HEK293 (cell line): ENCODE data around the gene GSC2.
"Not testable (repeated sequence)": the region's sequence is repeated elsewhere in the genome, so short reads cannot be mapped to it uniquely, and the experiment has no call there.

ENCODE experiments used
- CTCF ChIA-PET: fragments of 350-600 bp; formaldehyde crosslinking; extraction: SDS; loops from one replicate; lab custom pipeline; 2021; ENCODE audit warnings: antibody characterized with exemption; lab: Yijun Ruan, JAX
- POLR2A ChIA-PET: fragments of 300-600 bp; formaldehyde crosslinking; extraction: SDS; loops from one replicate; lab custom pipeline; 2020; ENCODE audit warnings: antibody characterized with exemption, inconsistent platforms; lab: Yijun Ruan, JAX
- H3K27ac ChIP-seq: fragments of 200-500 bp; sonication (Bioruptor generic); 2 replicates; pipeline ENCODE4 v1.5.1; 2014; ENCODE audit warnings: low read depth, low read length, control low read depth, inconsistent platforms; ENCODE audit errors: extremely low read depth
- H3K36me3 ChIP-seq, 2 experiments: fragments of 200-500 bp in 1 of 2; sonication (Bioruptor generic) in 1 of 2; 1 replicate in 1 of 2; 2 replicates in 1 of 2; pipeline ENCODE4 v1.5.1; 2014 to 2017; ENCODE audit warnings: inconsistent platforms in 2 of 2, low read length in 2 of 2; ENCODE audit not compliant: control insufficient read depth in 2 of 2, insufficient read depth in 1 of 2
- H3K4me1 ChIP-seq: fragments of 200-500 bp; sonication (Bioruptor generic); 2 replicates; pipeline ENCODE4 v1.5.1; 2014; ENCODE audit warnings: mild to moderate bottlenecking, low read length, inconsistent platforms; ENCODE audit not compliant: control insufficient read depth, insufficient read depth
- H3K4me3 ChIP-seq: 2 replicates; pipeline ENCODE4 v1.5.1; 2011; ENCODE audit warnings: low read depth, mild to moderate bottlenecking, control low read depth, low read length, moderate library complexity
- H3K9me3 ChIP-seq: fragments of 200-500 bp; sonication (Bioruptor generic); 2 replicates; pipeline ENCODE4 v1.5.1; 2014; ENCODE audit warnings: low read depth, low read length, inconsistent platforms; ENCODE audit not compliant: control insufficient read depth, insufficient read depth
- GLIS2 ChIP-seq: fragments of 450-650 bp; formaldehyde crosslinking; IDR thresholded peaks from 2 replicates; pipeline ENCODE4 v1.5.1; 2016; ENCODE audit warnings: missing biosample characterization, missing genetic modification characterization
- KLF8 ChIP-seq: fragments of 450-650 bp; formaldehyde crosslinking; IDR thresholded peaks from 2 replicates; pipeline ENCODE4 v1.5.1; 2016; ENCODE audit warnings: missing biosample characterization, missing genetic modification characterization
- PRDM1 ChIP-seq: fragments of 450-650 bp; formaldehyde crosslinking; IDR thresholded peaks from 2 replicates; pipeline ENCODE4; 2016; ENCODE audit warnings: missing biosample characterization, missing genetic modification characterization
- SP2 ChIP-seq: fragments of 450-650 bp; formaldehyde crosslinking; IDR thresholded peaks from 2 replicates; pipeline ENCODE4 v1.5.1; 2016; ENCODE audit warnings: missing biosample characterization, missing genetic modification characterization
- ZBTB44 ChIP-seq: fragments of 450-650 bp; IDR thresholded peaks from 2 replicates; pipeline ENCODE4 v1.5.1; 2018; ENCODE audit warnings: missing biosample characterization, mild to moderate bottlenecking, missing genetic modification characterization
- ZBTB7A ChIP-seq: fragments of 450-650 bp; formaldehyde crosslinking; IDR thresholded peaks from 2 replicates; pipeline ENCODE4 v1.5.1; 2016; ENCODE audit warnings: low read depth, missing biosample characterization, missing genetic modification characterization
- ZFHX2 ChIP-seq: fragments of 450-650 bp; formaldehyde crosslinking; conservative IDR thresholded peaks from 2 replicates; pipeline ENCODE4 v1.5.1; 2016; ENCODE audit warnings: missing biosample characterization, missing genetic modification characterization
- ZNF121 ChIP-seq: fragments of 450-650 bp; formaldehyde crosslinking; IDR thresholded peaks from 2 replicates; pipeline ENCODE4 v1.5.1; 2016; ENCODE audit warnings: missing biosample characterization, missing genetic modification characterization
- ZNF214 ChIP-seq: fragments of 450-650 bp; formaldehyde crosslinking; IDR thresholded peaks from 2 replicates; pipeline ENCODE4 v1.5.1; 2017; ENCODE audit warnings: missing biosample characterization, mild to moderate bottlenecking, missing genetic modification characterization, borderline replicate concordance
- ZNF621 ChIP-seq: fragments of 450-650 bp; formaldehyde crosslinking; IDR thresholded peaks from 2 replicates; pipeline ENCODE4 v1.5.1; 2017; ENCODE audit warnings: missing biosample characterization, missing genetic modification characterization
- ZNF707 ChIP-seq: fragments of 450-650 bp; formaldehyde crosslinking; IDR thresholded peaks from 2 replicates; pipeline ENCODE4 v1.5.1; 2016; ENCODE audit warnings: missing biosample characterization, missing genetic modification characterization
- ZNF76 ChIP-seq: fragments of 450-650 bp; formaldehyde crosslinking; IDR thresholded peaks from 2 replicates; pipeline ENCODE4; 2016; ENCODE audit warnings: low read depth, missing biosample characterization, missing genetic modification characterization, borderline replicate concordance

GSC2 gene

GRCh38 chr22:19164425-19164824 is 14.3 kb upstream of the GSC2 start:
- no peak overlapping the region for H3K4me3 ChIP-seq
- H3K27ac ChIP-seq = no peak overlapping the region
- no peak for TF ChIP-seq ZFHX2 (tag by site-specific recombination)
- H3K9me3 ChIP-seq = no peaks in the 10 kb centered on the region
- H3K36me3 ChIP-seq = no peaks in the 10 kb centered on the region
- ChIA-PET POLR2A (interaction anchor here (0.7 kb wide), 1 partner anchor 132 kb away, joined by 3 read pairs; no protein-coding TSS in a partner anchor), CTCF (no interaction called here)
- H3K4me1 ChIP-seq = no peaks in the 10 kb centered on the region

GRCh38 chr22:19158649-19159048 is 8.6 kb upstream of the GSC2 start:
- ChIA-PET CTCF (interaction anchor here (0.7 to 3.1 kb wide), 3 partner anchors 10 to 94 kb away, joined by 3 to 17 read pairs (median 4); partner anchors contain the start of gene ESS2), POLR2A (interaction anchor here (1.3 to 1.7 kb wide), 2 partner anchors 14 to 37 kb away, joined by 3 to 7 read pairs; partner anchors contain the start of genes DGCR2 and ESS2)
- H3K27ac ChIP-seq = not testable (repeated sequence)

GRCh38 chr22:19156109-19156508 is 6.0 kb upstream of the GSC2 start:
- H3K27ac ChIP-seq, H3K36me3 ChIP-seq, POLR2A ChIA-PET, H3K4me1 ChIP-seq, H3K4me3 ChIP-seq, H3K9me3 ChIP-seq: not testable (repeated sequence)
- CTCF ChIA-PET = interaction anchor here (0.6 to 3.6 kb wide), 2 partner anchors 11 to 142 kb away, joined by 3 to 27 read pairs; partner anchors contain the start of gene ESS2

More at GRCh38 chr22:19158649-19159048, 8.6 kb upstream of the GSC2 start:
- H3K36me3 ChIP-seq, H3K9me3 ChIP-seq, H3K4me3 ChIP-seq, H3K4me1 ChIP-seq: not testable (repeated sequence)

GRCh38 chr22:19152942-19153883 is 3.1 kb upstream of the GSC2 start:
- H3K36me3 ChIP-seq = no peaks in the 10 kb centered on the region
- no peaks in the 10 kb centered on the region for H3K4me1 ChIP-seq
- ChIA-PET POLR2A (interaction anchor here (0.6 to 2.2 kb wide), 4 partner anchors 9 to 1004 kb away, joined by 3 to 7 read pairs (median 4); partner anchors contain the start of genes ESS2 and SLC25A1), CTCF (interaction anchor here (3.6 kb wide), 1 partner anchor 8 kb away, joined by 27 read pairs; the partner anchor contains the start of gene ESS2)
- TF ChIP-seq PRDM1 (tag by site-specific recombination) (no peak), KLF8 (no peak), ZNF76 (tag by site-specific recombination) (no peak), GLIS2 (tag by site-specific recombination) (no peak), ZNF707 (peak; percentile 83), ZBTB44 (no peak), ZNF214 (tag by site-specific recombination) (no peak), ZBTB7A (tag by site-specific recombination) (no peak), SP2 (tag by site-specific recombination) (no peak), ZNF121 (tag by site-specific recombination) (0 out of 2 replicates have a peak, but pooled peaks have one; percentile 43), ZNF621 (tag by site-specific recombination) (no peak)
- H3K9me3 ChIP-seq = no peaks in the 10 kb centered on the region
- no peak overlapping the region for H3K27ac ChIP-seq
- H3K4me3 ChIP-seq = no peak overlapping the region
